ENCODE data around the gene ANK2.

Gene ANK2

DNA sequence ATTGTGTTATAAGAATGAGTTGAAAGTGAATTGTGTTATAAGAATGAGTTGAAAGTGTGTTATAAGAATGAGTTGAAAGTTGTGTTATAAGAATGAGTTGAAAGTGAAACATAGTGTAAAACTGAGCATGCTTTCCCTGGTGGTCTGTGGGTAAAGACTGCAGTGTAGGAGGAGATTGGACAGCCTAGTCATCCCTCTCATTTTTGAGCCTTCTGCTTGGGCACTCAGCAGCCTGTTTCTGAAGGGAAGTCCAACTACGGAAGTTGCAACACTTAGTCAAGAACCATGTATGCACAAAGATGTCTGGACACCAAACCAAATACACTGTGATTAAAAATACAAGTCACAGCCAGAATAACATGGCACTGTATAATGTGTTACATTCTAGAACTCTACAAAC lies 72.6 kb downstream of the ANK2 start:
- Histone ChIP-seq H3K79me2 (ENCODE audit: insufficient read depth, low read length) (no peaks in the 10 kb centered on the region), H3K9me3 (ENCODE audit: insufficient read depth, low read depth, low read length) (no peaks in the 10 kb centered on the region), H3K4me2 (ENCODE audit: low read depth, low read length, poor library complexity, severe bottlenecking) (peak overlapping the region; percentile 19), H2AFZ (ENCODE audit: low read length) (peak overlapping the region; percentile 68; the same call in 1 of the 2 replicates), H3K4me1 (ENCODE audit: insufficient read depth, low read length, poor library complexity, severe bottlenecking) (peaks cover 6% of the 10 kb centered on the region), H3F3A (ENCODE audit: low read depth) (no peaks in the 10 kb centered on the region), H4K20me1 (ENCODE audit: insufficient read depth, low read length, poor library complexity, severe bottlenecking) (no peaks in the 10 kb centered on the region), H3K4me3 (ENCODE audit: low read length, poor library complexity, severe bottlenecking) (peak overlapping the region; percentile 16), H3K36me3 (ENCODE audit: insufficient read depth, low read length) (no peaks in the 10 kb centered on the region), H3K27me3 (ENCODE audit: insufficient read depth, low read length, poor library complexity, severe bottlenecking) (no peaks in the 10 kb centered on the region), H3K9me2 (replicated peaks; ENCODE audit: low read depth, low read length) (no peaks in the 10 kb centered on the region), H3K9ac (ENCODE audit: low read depth, low read length, poor library complexity, severe bottlenecking) (no peak overlapping the region)
- TF ChIP-seq EZH2phosphoT487 (IDR thresholded peaks at IDR 0.05; ENCODE audit: borderline replicate concordance) (no peak), CTCF (conservative IDR thresholded peaks at IDR 0.05; ENCODE audit: low read length) (no peak)

GRCh38 chr4:113125418-113125817 lies 76.0 kb downstream of the ANK2 start:
- no peak overlapping the region for H3K9ac ChIP-seq (ENCODE audit: low read depth, low read length, poor library complexity, severe bottlenecking)
- no peaks in the 10 kb centered on the region for H3K9me3 ChIP-seq (ENCODE audit: insufficient read depth, low read depth, low read length)
- no peak overlapping the region for H3K4me3 ChIP-seq (ENCODE audit: low read length, poor library complexity, severe bottlenecking)
- no peaks in the 10 kb centered on the region for H3K9me2 ChIP-seq (replicated peaks; ENCODE audit: low read depth, low read length)
- H3K4me2 ChIP-seq (ENCODE audit: low read depth, low read length, poor library complexity, severe bottlenecking), result peak overlapping the region; percentile 6
- no peaks in the 10 kb centered on the region for H3K79me2 ChIP-seq (ENCODE audit: insufficient read depth, low read length)
- peaks cover 6% of the 10 kb centered on the region for H3K4me1 ChIP-seq (ENCODE audit: insufficient read depth, low read length, poor library complexity, severe bottlenecking)
- no peaks in the 10 kb centered on the region for H4K20me1 ChIP-seq (ENCODE audit: insufficient read depth, low read length, poor library complexity, severe bottlenecking)
- H2AFZ ChIP-seq (ENCODE audit: low read length), result no peak overlapping the region
- no peaks in the 10 kb centered on the region for H3K27me3 ChIP-seq (ENCODE audit: insufficient read depth, low read length, poor library complexity, severe bottlenecking)
- no peaks in the 10 kb centered on the region for H3K36me3 ChIP-seq (ENCODE audit: insufficient read depth, low read length)
- H3F3A ChIP-seq (ENCODE audit: low read depth), result no peaks in the 10 kb centered on the region
- no peak for TF ChIP-seq EZH2phosphoT487 (IDR thresholded peaks at IDR 0.05; ENCODE audit: borderline replicate concordance)
- no peak for TF ChIP-seq CTCF (conservative IDR thresholded peaks at IDR 0.05; ENCODE audit: low read length)

- H3K4me2 ChIP-seq (ENCODE audit: low read depth, low read length, poor library complexity, severe bottlenecking), result no peak overlapping the region
- no peaks in the 10 kb centered on the region for H3K9me2 ChIP-seq (replicated peaks; ENCODE audit: low read depth, low read length)
- H3K4me1 ChIP-seq (ENCODE audit: insufficient read depth, low read length, poor library complexity, severe bottlenecking), result peaks cover 3% of the 10 kb centered on the region
- TF ChIP-seq EZH2phosphoT487 (IDR thresholded peaks at IDR 0.05; ENCODE audit: borderline replicate concordance) (no peak), CTCF (conservative IDR thresholded peaks at IDR 0.05; ENCODE audit: low read length) (no peak)
- H3K36me3 ChIP-seq (ENCODE audit: insufficient read depth, low read length), result no peaks in the 10 kb centered on the region
- H3K27me3 ChIP-seq (ENCODE audit: insufficient read depth, low read length, poor library complexity, severe bottlenecking), result no peaks in the 10 kb centered on the region
- H3K4me3 ChIP-seq (ENCODE audit: low read length, poor library complexity, severe bottlenecking), result no peak overlapping the region
- H3K9ac ChIP-seq (ENCODE audit: low read depth, low read length, poor library complexity, severe bottlenecking), result no peak overlapping the region
- 0 out of 2 replicates have a peak overlapping the region, but pooled peaks have one; percentile 10 for H2AFZ ChIP-seq (ENCODE audit: low read length)
- no peaks in the 10 kb centered on the region for H3K9me3 ChIP-seq (ENCODE audit: insufficient read depth, low read depth, low read length)
- no peaks in the 10 kb centered on the region for H3F3A ChIP-seq (ENCODE audit: low read depth)
- H3K79me2 ChIP-seq (ENCODE audit: insufficient read depth, low read length), result no peaks in the 10 kb centered on the region
- H4K20me1 ChIP-seq (ENCODE audit: insufficient read depth, low read length, poor library complexity, severe bottlenecking), result no peaks in the 10 kb centered on the region
Measured at GRCh38 chr4:113131136-113131535, 81.7 kb downstream of the ANK2 start.

Data from Loucy (cell line).